Caco-2 (cell line): ENCODE data around the gene LPAR1. TPM values are rescaled to one million over a fixed set of nuclear protein-coding genes. Genes with fewer than 3 reads are reported as not detected.

Experiments
- BruUV-seq: library from RNA; stranded (reverse); fragments of 400-500 nt; replicated peaks from 2 replicates; lab custom pipeline; 2021; lab: Mats Ljungman, UMichigan
- CTCF ChIA-PET: fragments of 300-600 bp; sonication (Branson Sonifier 250); formaldehyde crosslinking; loops from one replicate; lab custom pipeline; 2022; ENCODE audit warnings: antibody characterized with exemption; lab: Charles Lee
- POLR2A ChIA-PET: fragments of 300-600 bp; sonication (Branson Sonifier 250); formaldehyde crosslinking; loops from one replicate; lab custom pipeline; 2022; ENCODE audit warnings: antibody characterized with exemption; lab: Charles Lee
- DNase-seq, 2 experiments: peaks; one replicate each; pipeline versions ENCODE4 v3.0.0 to v3.0.0-alpha.2; 2020 to 2022
- H3K27me3 ChIP-seq: replicated peaks from 2 replicates; pipeline ENCODE4 v1.6.0; 2011; ENCODE audit warnings: low read length; ENCODE audit not compliant: control insufficient read depth, insufficient read depth
- H3K36me3 ChIP-seq: 2 replicates; pipeline ENCODE4 v1.5.1; 2011; ENCODE audit warnings: low read length; ENCODE audit not compliant: control insufficient read depth, insufficient read depth
- H3K4me1 ChIP-seq: fragments of 250-450 bp; sonication (Bioruptor Pico); 2 replicates; pipeline ENCODE4 v1.5.1; 2020; ENCODE audit warnings: mild to moderate bottlenecking
- H3K4me3 ChIP-seq: 2 replicates; pipeline ENCODE4 v1.5.1; 2011; ENCODE audit warnings: low read depth, mild to moderate bottlenecking, control low read depth, low read length
- H3K9me3 ChIP-seq: fragments of 250-450 bp; sonication (Bioruptor Pico); 2 replicates; pipeline ENCODE4 v1.5.1; 2020; ENCODE audit warnings: mild to moderate bottlenecking, moderate library complexity
- H3K27ac Mint-ChIP-seq: one replicate; pipeline ENCODE4 v1.8.0; 2022; ENCODE audit warnings: mixed read lengths; ENCODE audit not compliant: unreplicated experiment
- H3K27me3 Mint-ChIP-seq: one replicate; pipeline ENCODE4 v1.8.0; 2022; ENCODE audit warnings: mixed read lengths; ENCODE audit not compliant: insufficient read depth, unreplicated experiment
- H3K36me3 Mint-ChIP-seq: one replicate; pipeline ENCODE4 v1.8.0; 2022; ENCODE audit warnings: mild to moderate bottlenecking, mixed read lengths; ENCODE audit not compliant: insufficient read depth, unreplicated experiment
- H3K4me1 Mint-ChIP-seq: one replicate; pipeline ENCODE4 v1.8.0; 2022; ENCODE audit warnings: low read depth, mixed read lengths; ENCODE audit not compliant: unreplicated experiment
- H3K4me3 Mint-ChIP-seq: one replicate; pipeline ENCODE4 v1.8.0; 2022; ENCODE audit warnings: mild to moderate bottlenecking, moderate library complexity, mixed read lengths; ENCODE audit not compliant: unreplicated experiment
- H3K9me3 Mint-ChIP-seq: one replicate; pipeline ENCODE4 v1.8.0; 2022; ENCODE audit warnings: mixed read lengths; ENCODE audit not compliant: unreplicated experiment
- intact Hi-C: fragments of 100-400 bp; cut with micrococcal nuclease; formaldehyde crosslinking; loops from one replicate; pipeline ENCODE4 v1.10.0; 2022; ENCODE audit not compliant: unreplicated experiment
- total RNA-seq: library from RNA; stranded (reverse); gene quantifications from 2 replicates; pipeline ENCODE4 v1.2.3, GENCODE V29; 2022
- TF ChIP-seq, protein P1 (sequence below), 2 experiments: fragments of 200-600 bp in 1 of 2; IDR thresholded peaks; 1 replicate in 1 of 2; 2 replicates in 1 of 2; pipeline versions ENCODE4 v1.5.1 to v1.8.0; 2011 to 2022; ENCODE audit warnings: antibody characterized with exemption in 1 of 2, control low read depth in 1 of 2, inconsistent platforms in 1 of 2, low read depth in 1 of 2, low read length in 1 of 2, mild to moderate bottlenecking in 1 of 2, moderate library complexity in 1 of 2; ENCODE audit not compliant: insufficient read depth in 1 of 2, severe bottlenecking in 1 of 2, unreplicated experiment in 1 of 2

The LPAR1 gene
- total RNA-seq, 1 experiment from 2014 or later = 20.3 TPM

DNA sequence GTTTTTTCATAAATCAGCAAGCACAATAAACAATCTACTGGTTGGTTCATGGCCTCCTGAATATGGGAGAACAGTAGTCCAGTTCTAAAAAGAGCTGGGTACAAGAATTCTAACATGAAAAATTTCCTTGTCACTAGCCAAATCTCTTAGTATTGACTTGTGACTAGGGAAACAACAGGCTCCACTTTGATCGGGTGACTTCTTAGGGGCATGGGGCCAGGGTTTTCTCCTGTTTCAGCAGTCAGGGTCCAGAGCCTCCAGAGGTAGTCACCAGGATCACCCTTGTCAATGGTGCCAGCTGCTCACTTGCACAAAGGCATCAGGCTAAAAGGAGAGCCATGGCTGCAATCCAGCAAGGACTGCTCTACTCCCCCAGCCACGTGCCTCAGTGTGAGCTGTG, 38.1 kb downstream of the LPAR1 start:
- no TSS peak for BruUV-seq
- TF ChIP-seq, protein P1, sequence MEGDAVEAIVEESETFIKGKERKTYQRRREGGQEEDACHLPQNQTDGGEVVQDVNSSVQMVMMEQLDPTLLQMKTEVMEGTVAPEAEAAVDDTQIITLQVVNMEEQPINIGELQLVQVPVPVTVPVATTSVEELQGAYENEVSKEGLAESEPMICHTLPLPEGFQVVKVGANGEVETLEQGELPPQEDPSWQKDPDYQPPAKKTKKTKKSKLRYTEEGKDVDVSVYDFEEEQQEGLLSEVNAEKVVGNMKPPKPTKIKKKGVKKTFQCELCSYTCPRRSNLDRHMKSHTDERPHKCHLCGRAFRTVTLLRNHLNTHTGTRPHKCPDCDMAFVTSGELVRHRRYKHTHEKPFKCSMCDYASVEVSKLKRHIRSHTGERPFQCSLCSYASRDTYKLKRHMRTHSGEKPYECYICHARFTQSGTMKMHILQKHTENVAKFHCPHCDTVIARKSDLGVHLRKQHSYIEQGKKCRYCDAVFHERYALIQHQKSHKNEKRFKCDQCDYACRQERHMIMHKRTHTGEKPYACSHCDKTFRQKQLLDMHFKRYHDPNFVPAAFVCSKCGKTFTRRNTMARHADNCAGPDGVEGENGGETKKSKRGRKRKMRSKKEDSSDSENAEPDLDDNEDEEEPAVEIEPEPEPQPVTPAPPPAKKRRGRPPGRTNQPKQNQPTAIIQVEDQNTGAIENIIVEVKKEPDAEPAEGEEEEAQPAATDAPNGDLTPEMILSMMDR (IDR thresholded peaks at IDR 0.05; ENCODE audit: insufficient read depth in 1 of 2, low read depth in 1 of 2, low read length in 1 of 2, severe bottlenecking in 1 of 2, unreplicated experiment in 1 of 2) = no peak
- H3K4me3 ChIP-seq = no peak overlapping the region
- no peak for DNase-seq
- ChIA-PET POLR2A (no interaction called here), CTCF (no interaction called here)
- no peaks in the 10 kb centered on the region for H3K4me1 ChIP-seq
- H3K36me3 ChIP-seq = no peaks in the 10 kb centered on the region
- H3K9me3 ChIP-seq = peaks cover 7% of the 10 kb centered on the region
- Mint-ChIP-seq H3K9me3 (peaks cover under 1% of the 10 kb centered on the region), H3K27me3 (no peaks in the 10 kb centered on the region), H3K27ac (no peak overlapping the region), H3K4me1 (no peaks in the 10 kb centered on the region), H3K4me3 (no peak overlapping the region), H3K36me3 (no peaks in the 10 kb centered on the region)
- no peaks in the 10 kb centered on the region for H3K27me3 ChIP-seq
- intact Hi-C loops = no loop called here

DNA sequence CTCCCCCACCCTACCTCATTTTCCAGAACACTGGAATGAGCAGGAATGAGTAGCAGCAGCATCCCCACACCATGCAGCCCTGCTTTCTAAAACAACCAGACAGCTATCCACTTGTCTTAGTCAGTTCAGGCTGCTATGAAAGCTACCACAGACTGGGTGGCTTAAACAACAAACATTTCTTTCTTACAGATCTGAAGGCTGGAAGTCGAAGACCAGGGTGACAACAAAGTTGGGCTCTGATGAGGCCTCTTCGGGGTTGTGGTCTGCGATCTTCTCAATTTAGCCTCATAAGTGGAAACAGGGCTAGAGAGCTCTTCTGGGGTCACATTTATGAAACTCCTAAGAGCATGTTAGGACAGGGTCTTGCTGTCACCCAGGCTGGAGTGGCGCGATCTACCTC, 38.9 kb downstream of the LPAR1 start:
- BruUV-seq = no TSS peak
- TF ChIP-seq, protein P1 (IDR thresholded peaks at IDR 0.05; ENCODE audit: insufficient read depth in 1 of 2, low read depth in 1 of 2, low read length in 1 of 2, severe bottlenecking in 1 of 2, unreplicated experiment in 1 of 2) = no peak
- Histone ChIP-seq H3K36me3 (no peaks in the 10 kb centered on the region), H3K4me1 (no peaks in the 10 kb centered on the region), H3K9me3 (peaks cover 7% of the 10 kb centered on the region), H3K4me3 (no peak overlapping the region), H3K27me3 (no peaks in the 10 kb centered on the region)
- POLR2A ChIA-PET = no interaction called here
- Mint-ChIP-seq H3K4me1 (no peaks in the 10 kb centered on the region), H3K9me3 (no peaks in the 10 kb centered on the region), H3K27me3 (no peaks in the 10 kb centered on the region), H3K36me3 (no peaks in the 10 kb centered on the region), H3K27ac (no peak overlapping the region), H3K4me3 (no peak overlapping the region)
- intact Hi-C loops = no loop called here
- DNase-seq = no peak
- CTCF ChIA-PET = no interaction called here

DNA sequence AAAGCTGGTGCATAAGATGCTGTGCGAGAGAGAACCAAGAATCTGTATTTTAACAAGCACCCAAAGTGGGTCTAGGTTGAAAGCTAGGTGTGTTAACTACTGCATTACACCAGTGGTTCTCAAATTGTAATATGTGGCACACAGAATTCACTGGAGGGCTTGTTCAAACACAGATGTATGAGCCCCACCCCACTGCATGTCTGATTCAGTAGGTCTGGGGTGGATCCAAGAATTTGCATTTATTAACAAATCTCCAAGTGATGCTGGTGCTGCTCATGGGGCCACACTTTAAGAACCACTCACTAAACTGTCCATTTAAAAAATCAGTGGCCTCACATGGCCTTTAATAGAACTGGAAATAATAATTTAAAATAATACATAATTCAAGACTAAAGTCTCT, 40.4 kb downstream of the LPAR1 start:
- Histone ChIP-seq H3K27me3 (no peaks in the 10 kb centered on the region), H3K4me1 (no peaks in the 10 kb centered on the region), H3K36me3 (no peaks in the 10 kb centered on the region), H3K9me3 (peaks cover 7% of the 10 kb centered on the region), H3K4me3 (no peak overlapping the region)
- BruUV-seq = no TSS peak
- H3K4me3 Mint-ChIP-seq = no peak overlapping the region
- no peaks in the 10 kb centered on the region for H3K36me3 Mint-ChIP-seq
- H3K4me1 Mint-ChIP-seq = no peaks in the 10 kb centered on the region
- CTCF ChIA-PET = no interaction called here
- intact Hi-C loops = no loop called here
- POLR2A ChIA-PET = no interaction called here
- TF ChIP-seq, protein P1 (IDR thresholded peaks at IDR 0.05; ENCODE audit: insufficient read depth in 1 of 2, low read depth in 1 of 2, low read length in 1 of 2, severe bottlenecking in 1 of 2, unreplicated experiment in 1 of 2) = no peak
- no peak for DNase-seq
- no peak overlapping the region for H3K27ac Mint-ChIP-seq
- H3K9me3 Mint-ChIP-seq = no peaks in the 10 kb centered on the region
- H3K27me3 Mint-ChIP-seq = no peaks in the 10 kb centered on the region
